GM18951 (cell line): ENCODE measurements around the gene LHFPL3.

Experiments
- POLR2A ChIP-seq: IDR thresholded peaks from 4 replicates; pipeline ENCODE4 v1.6.1; 2011; ENCODE audit warnings: mild to moderate bottlenecking; ENCODE audit not compliant: insufficient read length, insufficient read depth; ENCODE audit errors: extremely low read depth
- in situ Hi-C: fragments of 300-500 bp; cut with MboI; formaldehyde crosslinking; loops from one replicate; pipeline ENCODE4 v1.12.0; 2022; ENCODE audit warnings: low sequenced_read_pairs, mixed read lengths, inconsistent platforms; ENCODE audit not compliant: unreplicated experiment

LHFPL3 gene

DNA sequence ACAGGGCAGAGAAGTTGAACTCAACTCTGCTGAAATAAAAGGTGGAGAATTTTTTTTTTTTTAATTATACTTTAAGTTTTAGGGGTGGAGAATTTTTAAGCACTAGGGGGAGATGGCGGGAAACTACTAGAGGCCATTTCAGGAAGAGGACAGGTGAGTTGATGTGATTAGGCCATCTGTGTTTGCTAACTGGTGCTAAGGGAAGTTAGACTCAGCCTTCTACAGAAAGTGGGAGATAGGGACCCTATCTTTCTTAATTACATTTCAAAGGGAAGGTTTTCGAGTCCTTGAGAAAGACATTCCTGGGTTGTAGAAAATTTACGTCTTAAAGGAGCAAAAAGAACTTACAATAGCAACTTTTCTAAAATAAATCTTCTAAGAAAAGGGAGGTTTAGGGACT, 124.8 kb downstream of the LHFPL3 start:
- in situ Hi-C loops, result no loop called here
- no peak for TF ChIP-seq POLR2A

DNA sequence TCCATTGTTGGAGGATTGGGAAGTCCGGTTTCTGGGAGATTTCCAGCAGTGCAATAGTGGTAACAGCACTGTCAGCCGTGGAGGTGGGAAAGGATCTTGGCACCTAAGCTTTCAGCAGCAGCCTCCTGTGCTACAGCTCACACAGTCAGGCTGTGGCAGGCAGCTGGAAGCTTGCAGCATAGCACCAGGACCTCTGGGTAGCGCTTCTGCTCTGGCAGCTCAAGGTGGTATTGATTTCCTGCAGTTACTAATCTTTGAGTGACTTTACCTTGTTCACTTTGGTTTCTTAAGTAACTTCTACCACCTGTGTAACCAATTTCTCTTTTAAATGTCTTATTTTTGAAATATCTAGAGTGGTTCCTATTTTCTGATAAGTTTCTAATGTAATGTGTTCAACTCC, 130.5 kb downstream of the LHFPL3 start:
- in situ Hi-C loops, result no loop called here
- TF ChIP-seq POLR2A, result no peak

- TF ChIP-seq POLR2A, result no peak
- in situ Hi-C loops, result no loop called here
Observed at GRCh38 chr7:104469166-104469820, 140.9 kb downstream of the LHFPL3 start.

GRCh38 chr7:104480529-104480928, 152.1 kb downstream of the LHFPL3 start:
- in situ Hi-C loops, result no loop called here
- TF ChIP-seq POLR2A, result no peak

GRCh38 chr7:104482362-104483037, 154.1 kb downstream of the LHFPL3 start:
- in situ Hi-C loops, result no loop called here

GRCh38 chr7:104486931-104487330, 158.5 kb downstream of the LHFPL3 start:
- TF ChIP-seq POLR2A, result no peak
- in situ Hi-C loops, result no loop called here

More at GRCh38 chr7:104482362-104483037, 154.1 kb downstream of the LHFPL3 start:
- TF ChIP-seq POLR2A, result no peak

DNA sequence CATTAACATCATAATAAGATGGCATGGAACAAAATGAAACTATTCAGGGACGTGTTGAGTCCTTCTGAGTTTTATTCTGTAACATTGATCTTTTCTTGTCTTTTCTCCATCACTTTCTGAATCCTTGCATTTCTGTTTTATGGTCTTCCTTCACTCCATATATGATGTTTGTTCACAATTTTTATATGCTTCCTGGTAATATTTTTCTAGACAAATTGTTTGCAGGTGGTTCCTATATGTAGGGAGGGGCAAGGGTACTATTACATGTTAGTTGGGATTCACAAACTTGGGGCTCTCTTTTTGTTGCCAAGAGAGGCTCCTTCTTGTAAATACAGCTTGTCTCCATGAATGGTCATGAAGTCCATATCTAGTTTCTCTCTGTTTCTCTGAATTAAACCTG, 159.2 kb downstream of the LHFPL3 start:
- in situ Hi-C loops, result no loop called here
- TF ChIP-seq POLR2A, result no peak

GRCh38 chr7:104497379-104497967, 169.1 kb downstream of the LHFPL3 start:
- in situ Hi-C loops, result no loop called here
- TF ChIP-seq POLR2A, result no peak

- in situ Hi-C loops, result no loop called here
- no peak for TF ChIP-seq POLR2A
Observed at GRCh38 chr7:104499975-104500374, 171.6 kb downstream of the LHFPL3 start.

DNA sequence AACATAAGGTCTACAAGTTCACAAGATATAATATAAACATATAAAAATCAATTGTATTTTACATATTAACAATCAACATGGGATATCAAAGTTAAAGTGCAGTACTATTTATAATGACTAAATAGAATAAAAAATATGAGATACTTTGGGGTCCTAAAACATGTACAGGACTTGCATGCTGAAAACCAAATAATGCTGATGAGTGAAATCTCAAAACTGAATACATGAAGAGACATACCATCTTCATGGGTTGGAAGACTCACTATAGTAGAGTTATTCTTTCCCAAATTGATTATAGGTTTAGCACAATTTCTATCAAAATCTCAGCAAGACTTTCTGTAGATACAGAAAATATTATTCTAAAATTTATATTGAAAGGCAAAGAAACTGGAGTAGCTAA, 181.5 kb downstream of the LHFPL3 start:
- in situ Hi-C loops, result no loop called here
- TF ChIP-seq POLR2A, result no peak

- TF ChIP-seq POLR2A, result no peak
- in situ Hi-C loops, result no loop called here
Observed at GRCh38 chr7:104524853-104525252, 196.4 kb downstream of the LHFPL3 start.

DNA sequence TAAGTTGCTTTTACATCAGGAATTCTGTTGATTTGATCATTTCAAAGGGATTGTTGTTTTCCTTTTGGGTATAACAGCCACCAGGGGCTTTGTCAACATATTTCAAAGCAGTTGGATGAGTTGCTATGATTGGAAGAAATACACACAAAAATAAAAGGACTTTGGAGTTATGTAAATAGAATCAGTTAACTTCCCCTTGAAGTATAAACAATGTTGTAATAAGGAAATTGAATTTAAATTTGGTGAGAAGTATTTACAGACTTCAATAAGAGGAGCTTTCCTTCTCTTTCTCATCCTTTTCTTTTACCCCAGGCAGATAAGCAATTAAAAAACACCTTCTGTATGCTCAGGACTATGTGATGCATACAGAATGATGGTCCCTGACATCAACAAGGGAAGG, 199.7 kb downstream of the LHFPL3 start:
- no peak for TF ChIP-seq POLR2A
- in situ Hi-C loops, result no loop called here

GRCh38 chr7:104529567-104529966, 201.2 kb downstream of the LHFPL3 start:
- in situ Hi-C loops, result no loop called here
- no peak for TF ChIP-seq POLR2A

DNA sequence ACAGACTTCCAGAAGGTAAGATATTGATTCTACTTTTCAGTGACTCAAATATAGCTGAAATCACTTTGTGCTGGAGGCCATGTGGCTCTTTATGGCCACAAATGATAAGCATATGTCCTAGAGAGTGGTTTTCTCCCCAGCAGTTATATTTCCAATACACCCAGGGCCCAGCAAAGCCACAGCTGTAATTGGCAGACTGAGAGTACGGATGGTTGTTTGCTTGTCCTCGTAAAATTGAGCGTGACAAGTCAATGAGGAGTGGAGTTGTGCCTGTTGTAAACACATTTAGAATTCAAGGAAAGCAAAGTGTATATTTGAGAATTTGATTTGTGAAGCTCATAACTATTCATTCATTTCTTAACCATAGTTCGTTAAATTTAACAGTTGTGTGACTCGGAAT, 201.8 kb downstream of the LHFPL3 start:
- no peak for TF ChIP-seq POLR2A

More for the DNA sequence above, 201.8 kb downstream of the LHFPL3 start:
- in situ Hi-C loops, result no loop called here
